Common myeloid progenitor, CD34-positive (primary cell): Measurements from ENCODE around the gene ACIN1.

ENCODE experiments used
- CTCF ChIA-PET: fragments of 350-600 bp; sonication (Branson Sonifier 250); formaldehyde crosslinking; loops from one replicate; lab custom pipeline; 2021; ENCODE audit warnings: antibody characterized with exemption; lab: Charles Lee
- POLR2A ChIA-PET: fragments of 350-600 bp; sonication (Branson Sonifier 250); formaldehyde crosslinking; loops from one replicate; lab custom pipeline; 2021; ENCODE audit warnings: antibody characterized with exemption; lab: Charles Lee
- DNase-seq, 3 donors: peaks; one replicate each; pipeline versions ENCODE4 v3.0.0 to v3.0.0-alpha.2; 2013
- H3K27ac ChIP-seq, 2 experiments: 1 replicate in 1 of 2; 2 replicates in 1 of 2; pipeline ENCODE4 v1.7.0; 2013; ENCODE audit warnings: inconsistent platforms in 2 of 2, low read length in 2 of 2, mild to moderate bottlenecking in 2 of 2, low read depth in 1 of 2, moderate library complexity in 1 of 2; ENCODE audit not compliant: severe bottlenecking in 2 of 2, insufficient read depth in 1 of 2, poor library complexity in 1 of 2
- H3K27me3 ChIP-seq, 5 experiments: replicated peaks in 2 of 5; 1 replicate in 3 of 5; 2 replicates in 2 of 5; pipeline versions ENCODE4 v1.6.1 to v1.7.0; 2013; ENCODE audit warnings: low read length in 4 of 5, mild to moderate bottlenecking in 2 of 5, moderate library complexity in 2 of 5, inconsistent platforms in 1 of 5; ENCODE audit not compliant: insufficient read depth in 5 of 5, control insufficient read depth in 4 of 5
- H3K36me3 ChIP-seq, 4 experiments: 1 replicate in 2 of 4; 2 replicates in 2 of 4; pipeline versions ENCODE4 v1.6.1 to v1.7.0; 2013; ENCODE audit warnings: low read length in 3 of 4, control low read depth in 1 of 4, mild to moderate bottlenecking in 1 of 4; ENCODE audit not compliant: control insufficient read depth in 4 of 4, insufficient read depth in 4 of 4
- H3K4me1 ChIP-seq, 4 experiments: 1 replicate in 3 of 4; 2 replicates in 1 of 4; pipeline versions ENCODE4 v1.6.1 to v1.7.1; 2013; ENCODE audit warnings: low read length in 3 of 4, mild to moderate bottlenecking in 3 of 4, control low read depth in 1 of 4, inconsistent platforms in 1 of 4, moderate library complexity in 1 of 4; ENCODE audit not compliant: control insufficient read depth in 4 of 4, insufficient read depth in 4 of 4; ENCODE audit errors: control extremely low read depth in 1 of 4
- H3K4me3 ChIP-seq, 7 experiments: 1 replicate in 4 of 7; 2 replicates in 3 of 7; pipeline versions ENCODE4 v1.5.1 to v1.7.0; 2013; ENCODE audit warnings: mild to moderate bottlenecking in 7 of 7, low read length in 6 of 7, moderate library complexity in 6 of 7, inconsistent platforms in 2 of 7, low read depth in 2 of 7, control low read depth in 1 of 7; ENCODE audit not compliant: insufficient read depth in 4 of 7, control insufficient read depth in 1 of 7; ENCODE audit errors: extremely low read depth in 1 of 7
- H3K9me3 ChIP-seq, 5 experiments: 1 replicate in 4 of 5; 2 replicates in 1 of 5; pipeline versions ENCODE4 v1.6.1 to v1.7.1; 2013; ENCODE audit warnings: low read length in 4 of 5, mild to moderate bottlenecking in 2 of 5, inconsistent platforms in 1 of 5, low read depth in 1 of 5, moderate library complexity in 1 of 5; ENCODE audit not compliant: control insufficient read depth in 4 of 5, insufficient read depth in 2 of 5; ENCODE audit errors: control extremely low read depth in 1 of 5
- WGBS: methylation state at CpG from one replicate; pipeline ENCODE4 v1.1.5; 2013; ENCODE audit not compliant: insufficient coverage; 5-methylcytosine and 5-hydroxymethylcytosine counted together

The ACIN1 gene

DNA sequence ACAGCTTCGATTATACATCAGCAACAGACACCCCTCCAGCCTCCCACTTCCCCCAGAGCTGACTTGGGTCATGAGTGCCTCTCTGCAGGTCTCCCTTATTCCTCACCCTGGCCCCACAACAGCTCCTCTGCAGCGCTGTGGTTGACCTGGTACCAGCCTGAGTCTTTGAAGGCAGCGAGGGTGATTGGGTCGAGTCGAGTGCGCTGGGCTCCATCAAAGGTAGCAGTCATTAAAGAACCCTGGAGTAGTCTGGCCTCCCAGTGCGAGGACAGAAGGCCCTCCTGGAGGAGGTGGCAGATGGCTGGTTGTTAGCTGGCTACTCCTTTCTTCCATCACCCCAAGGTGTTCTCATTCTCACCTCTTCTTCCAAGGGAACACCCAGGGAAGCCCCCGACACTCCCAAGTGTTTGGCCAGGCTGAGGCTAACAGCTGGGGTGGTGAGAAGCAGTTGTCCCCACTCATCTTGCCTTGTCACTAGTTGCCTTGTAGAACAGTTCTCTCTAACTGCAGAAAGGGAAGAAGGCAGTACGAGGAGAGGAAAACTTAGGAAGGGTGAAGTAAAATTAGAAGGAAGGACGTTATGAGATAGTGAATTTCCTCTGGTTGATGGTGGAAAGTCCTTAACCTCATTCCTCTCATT, 7.2 kb upstream of the ACIN1 start:
- H3K4me1 ChIP-seq = peaks cover 0 to 4% (median 2%) of the 10 kb centered on the region in 4 experiments

DNA sequence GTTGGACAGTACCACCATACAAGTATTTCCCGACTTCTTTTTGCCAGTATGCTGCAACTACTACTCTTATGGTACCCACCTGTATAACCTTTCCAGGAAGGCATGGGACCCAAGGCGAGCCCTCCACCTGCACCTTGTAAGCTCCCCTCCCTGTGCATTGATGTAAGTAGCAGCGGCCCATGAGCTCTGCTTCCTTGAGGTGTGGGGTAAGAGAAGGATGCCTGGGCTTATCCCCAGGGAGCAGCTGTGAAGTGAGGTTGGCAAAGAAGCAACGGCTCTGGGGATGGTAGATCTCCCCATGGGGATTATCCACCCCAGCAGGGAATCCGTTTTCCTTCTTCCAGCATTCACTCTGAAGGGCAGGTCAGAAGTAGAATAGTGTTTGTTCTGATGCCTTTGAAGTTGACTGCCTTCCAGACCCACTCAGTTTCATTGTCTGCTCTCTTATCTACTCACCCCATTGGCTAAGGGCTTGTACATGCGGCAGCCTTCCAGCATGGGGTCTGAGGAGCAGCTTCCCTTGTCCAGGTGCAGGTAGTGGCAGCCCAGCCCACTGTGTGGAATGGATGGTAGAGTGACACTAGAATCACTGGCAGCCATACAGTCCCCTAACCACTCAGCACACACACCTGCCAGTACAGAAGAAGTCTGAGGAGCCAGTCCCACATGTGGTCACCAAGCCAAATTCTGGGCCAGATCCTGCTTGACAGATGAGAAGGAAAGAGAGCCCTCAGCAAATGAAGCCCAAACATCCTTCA, 6.5 kb upstream of the ACIN1 start:
- no peak for DNase-seq
- no peak overlapping the region for H3K4me3 ChIP-seq
- peaks cover 0 to 3% (median 0%) of the 10 kb centered on the region in 5 experiments for H3K27me3 ChIP-seq
- POLR2A ChIA-PET = no interaction called here
- 85% methylated on average over 2 of the region's 6 CpGs for WGBS
- peaks cover 2 to 11% (median 8%) of the 10 kb centered on the region in 4 experiments for H3K4me1 ChIP-seq
- no peak overlapping the region for H3K27ac ChIP-seq
- peaks cover 3 to 20% (median 10%) of the 10 kb centered on the region in 4 experiments for H3K36me3 ChIP-seq
- H3K9me3 ChIP-seq = no peaks in the 10 kb centered on the region
- CTCF ChIA-PET = interaction anchor here (1.0 to 3.8 kb wide), 11 partner anchors 9 to 116 kb away, joined by 3 to 26 read pairs (median 4); partner anchors contain the start of gene CEBPE

More for the DNA sequence above, 7.2 kb upstream of the ACIN1 start:
- CTCF ChIA-PET = interaction anchor here (1.0 to 3.8 kb wide), 8 partner anchors 8 to 34 kb away, joined by 3 to 26 read pairs (median 8); no protein-coding TSS in a partner anchor
- no peaks in the 10 kb centered on the region for H3K9me3 ChIP-seq
- no peak for DNase-seq
- no peak overlapping the region for H3K4me3 ChIP-seq
- no peak overlapping the region for H3K27ac ChIP-seq
- peaks cover 3 to 20% (median 10%) of the 10 kb centered on the region in 4 experiments for H3K36me3 ChIP-seq
- 100% methylated on average over 6 of the region's 10 CpGs for WGBS
- H3K27me3 ChIP-seq = peaks cover 0 to 3% (median 0%) of the 10 kb centered on the region in 5 experiments
- POLR2A ChIA-PET = no interaction called here

DNA sequence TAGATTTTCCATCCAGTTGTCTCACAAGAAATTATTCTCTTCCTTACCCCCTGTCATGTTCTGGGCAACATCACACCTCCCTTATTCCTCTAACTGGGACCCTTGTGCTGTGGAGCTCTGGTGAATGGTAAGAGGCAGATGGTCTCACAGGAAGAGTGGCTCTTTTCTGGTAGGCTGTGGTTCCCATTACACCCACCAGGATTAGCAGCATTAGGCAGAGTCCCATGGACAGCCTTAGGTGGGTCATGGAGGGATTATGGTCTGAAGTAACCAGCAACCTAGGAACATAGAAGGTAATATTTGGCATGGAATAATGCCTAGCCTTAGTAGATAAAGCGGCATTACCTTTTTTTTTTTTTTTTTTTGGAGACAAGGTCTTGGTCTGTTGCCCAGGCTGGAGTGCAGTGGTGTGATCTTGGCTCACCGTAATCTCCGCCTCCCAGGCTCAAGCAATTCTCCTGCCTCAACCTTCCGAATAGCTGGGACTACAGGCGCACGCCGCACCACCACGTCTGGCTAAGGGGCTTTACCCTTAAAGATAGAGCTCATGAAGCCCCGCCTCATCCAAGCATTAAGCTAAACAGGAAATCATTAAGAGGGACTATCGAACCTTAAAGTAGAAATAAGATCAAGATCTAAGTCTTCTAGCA, 4.4 kb upstream of the ACIN1 start:
- no peak overlapping the region for H3K4me3 ChIP-seq
- DNase-seq = no peak
- peaks cover 6 to 14% (median 9%) of the 10 kb centered on the region in 4 experiments for H3K4me1 ChIP-seq
- ChIA-PET CTCF (interaction anchor here (0.7 to 3.8 kb wide), 10 partner anchors 10 to 88 kb away, joined by 3 to 26 read pairs (median 9); partner anchors contain the start of gene CEBPE), POLR2A (no interaction called here)
- no peak overlapping the region for H3K27ac ChIP-seq
- H3K27me3 ChIP-seq = no peaks in the 10 kb centered on the region
- 94% methylated on average over 10 of the region's 10 CpGs for WGBS
- H3K36me3 ChIP-seq = peaks cover 3 to 20% (median 10%) of the 10 kb centered on the region in 4 experiments
- no peaks in the 10 kb centered on the region for H3K9me3 ChIP-seq

DNA sequence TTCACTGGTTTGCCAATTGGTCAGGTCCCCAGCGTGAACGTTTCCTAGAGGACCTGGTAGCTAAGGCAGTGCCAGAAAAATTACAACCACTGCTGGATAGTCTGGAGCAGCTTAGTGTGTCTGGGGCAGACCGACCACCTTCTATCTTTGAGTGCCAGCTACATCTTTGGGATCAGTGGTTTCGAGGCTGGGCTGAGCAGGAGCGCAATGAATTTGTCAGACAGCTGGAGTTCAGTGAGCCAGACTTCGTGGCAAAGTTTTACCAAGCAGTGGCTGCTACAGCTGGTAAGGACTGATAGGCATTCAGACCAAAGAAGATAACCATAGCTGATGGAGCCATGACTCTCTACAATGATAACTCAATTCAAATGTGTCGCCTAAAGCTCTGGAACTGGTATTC, 2.9 kb upstream of the ACIN1 start:
- Histone ChIP-seq H3K27me3 (no peaks in the 10 kb centered on the region), H3K27ac (no peak overlapping the region), H3K4me1 (peaks cover 15 to 29% (median 20%) of the 10 kb centered on the region in 4 experiments), H3K9me3 (no peaks in the 10 kb centered on the region), H3K4me3 (no peak overlapping the region), H3K36me3 (peaks cover 3 to 27% (median 13%) of the 10 kb centered on the region in 4 experiments)
- POLR2A ChIA-PET = no interaction called here
- WGBS = 83% methylated on average over 7 of the region's 7 CpGs
- DNase-seq = peak in 2 of 3 donors; percentile 65 to 78
- CTCF ChIA-PET = interaction anchor here (1.1 to 2.1 kb wide), 7 partner anchors 11 to 36 kb away, joined by 3 to 10 read pairs (median 6); no protein-coding TSS in a partner anchor

DNA sequence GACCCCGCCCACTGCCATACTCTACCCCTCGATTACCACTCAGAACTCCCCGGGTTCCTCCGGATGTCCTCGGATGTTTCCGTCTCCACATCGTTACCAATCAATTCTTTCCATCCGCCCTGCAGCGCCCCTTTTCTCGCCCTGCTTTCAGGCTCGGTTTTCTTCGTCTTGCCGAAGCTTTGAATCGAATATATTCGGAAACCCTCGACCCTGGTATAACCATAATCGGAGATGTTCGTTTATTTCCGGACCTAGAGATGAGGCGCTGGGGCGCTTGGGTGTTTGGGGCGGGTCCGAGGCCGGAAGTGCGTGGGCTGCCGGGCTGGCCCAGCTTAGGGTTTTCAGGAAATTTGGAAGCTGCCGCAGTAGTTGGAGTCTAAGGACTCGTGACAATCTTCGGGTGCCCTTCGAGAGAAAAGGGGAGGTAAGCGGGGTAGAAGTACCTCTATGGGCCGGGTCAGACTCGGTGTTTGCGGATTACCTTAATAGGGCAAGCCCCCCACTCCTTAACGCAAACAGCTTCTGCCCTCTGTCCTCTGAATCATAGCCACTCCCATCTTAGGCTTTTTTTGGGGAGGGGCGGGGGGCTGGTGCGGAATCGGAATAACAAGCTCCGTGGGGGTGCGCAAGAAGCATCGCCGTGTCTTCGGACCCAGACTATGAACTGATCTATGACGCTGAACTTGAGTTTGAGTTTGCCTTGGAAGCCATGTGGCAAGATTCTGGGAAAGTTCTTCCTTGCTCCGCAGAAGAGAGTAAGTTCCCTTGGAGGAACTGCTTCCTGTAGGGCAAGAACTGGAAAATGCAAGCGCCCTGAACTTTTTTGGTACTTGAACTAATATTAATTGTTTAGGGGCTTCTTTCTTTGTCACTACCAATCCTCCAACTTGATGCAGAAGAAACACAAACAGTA, 516 bp upstream of the ACIN1 start, which contains the start of gene C14orf119:
C14orf119 (plus strand) TSS at position 310 of the 913 bp plus-strand sequence. CDS start 2,154 bp downstream, outside the sequence.
- ChIA-PET POLR2A (interaction anchor here (0.6 to 2.4 kb wide), 10 partner anchors 10 to 159 kb away, joined by 3 to 16 read pairs (median 4); no protein-coding TSS in a partner anchor), CTCF (interaction anchor here (0.6 to 3.5 kb wide), 16 partner anchors 10 to 197 kb away, joined by 3 to 34 read pairs (median 8); partner anchors contain the start of genes CDH24 and CEBPE)
- WGBS = under 1% methylated on average over 41 of the region's 46 CpGs
- Histone ChIP-seq H3K27me3 (no peaks in the 10 kb centered on the region), H3K36me3 (peaks cover 5 to 45% (median 27%) of the 10 kb centered on the region in 4 experiments), H3K9me3 (no peaks in the 10 kb centered on the region), H3K27ac (peak within 1 kb of the TSS; percentile 98 to 99), H3K4me1 (peaks cover 15 to 33% (median 20%) of the 10 kb centered on the region in 4 experiments), H3K4me3 (peak within 1 kb of the TSS; percentile 85 to 100 (median 96))
- DNase-seq = peak; percentile 100
